Esophagus muscularis mucosa (tissue), 4 donors: ENCODE data around the gene DAG1. TPM values are rescaled to one million over a fixed set of nuclear protein-coding genes. Genes with fewer than 3 reads are reported as not detected.
A peak's percentile ranks its signal among the peaks of the same experiment; 100 is the strongest.

Experiments
- DNase-seq: peaks from one replicate; pipeline ENCODE4 v3.0.0-alpha.2; 2017; ENCODE audit errors: extremely low spot score
- H3K27ac ChIP-seq, 4 donors: fragments of 200-600 bp; sonication (generic); replicated peaks in 1 of 4; 1 replicate in 3 of 4; 2 replicates in 1 of 4; pipeline ENCODE4 v1.5.1; 2016 to 2019; ENCODE audit warnings: mild to moderate bottlenecking in 1 of 4
- H3K27me3 ChIP-seq, 4 donors: fragments of 200-600 bp; sonication (generic); one replicate each; pipeline versions ENCODE4 v1.5.1 to v1.6.0; 2016 to 2019
- H3K36me3 ChIP-seq, 4 donors: fragments of 200-600 bp; sonication (generic); one replicate each; pipeline ENCODE4 v1.5.1; 2016 to 2019
- H3K4me1 ChIP-seq, 4 donors: fragments of 200-600 bp; sonication (generic); one replicate each; pipeline ENCODE4 v1.5.1; 2016 to 2019
- H3K4me3 ChIP-seq, 4 donors: fragments of 200-600 bp; sonication (generic); 1 replicate in 2 of 4; 2 replicates in 2 of 4; pipeline ENCODE4 v1.5.1; 2016 to 2019; ENCODE audit warnings: mild to moderate bottlenecking in 4 of 4, moderate library complexity in 1 of 4
- H3K9me3 ChIP-seq, 4 donors: fragments of 200-600 bp; sonication (generic); 1 replicate in 3 of 4; 2 replicates in 1 of 4; pipeline ENCODE4 v1.5.1; 2016 to 2019
- CTCF ChIP-seq, 3 experiments: fragments of 200-600 bp in 2 of 3; fragments of 450-650 bp in 1 of 3; sonication (generic) in 2 of 3; IDR thresholded peaks; one replicate each; pipeline ENCODE4 v1.5.1; 2017 to 2019; ENCODE audit warnings: antibody characterized with exemption in 3 of 3, mild to moderate bottlenecking in 2 of 3, moderate library complexity in 1 of 3
- EP300 ChIP-seq: sonication (generic); formaldehyde crosslinking; IDR thresholded peaks from one replicate; pipeline ENCODE4 v1.6.1; 2017; ENCODE audit warnings: antibody characterized with exemption
- POLR2A ChIP-seq: fragments of 450-650 bp; IDR thresholded peaks from one replicate; pipeline ENCODE4 v1.6.1; 2017; ENCODE audit warnings: antibody characterized with exemption, moderate library complexity, mild to moderate bottlenecking, low read depth
- POLR2AphosphoS5 ChIP-seq, 2 donors: sonication (generic); formaldehyde crosslinking; IDR thresholded peaks; one replicate each; pipeline ENCODE4 v1.6.1; 2017; ENCODE audit warnings: antibody characterized with exemption in 2 of 2
- WGBS: methylation state at CpG from one replicate; pipeline ENCODE4 v1.1.5; 2018; 5-methylcytosine and 5-hydroxymethylcytosine counted together
- intact Hi-C: fragments of 100-400 bp; cut with DNase I; formaldehyde crosslinking; loops from one replicate; pipeline ENCODE4 v1.15.1; 2023
- total RNA-seq, 4 donors: library from RNA; depleted of rRNA; stranded (reverse); fragments of >200 nt; gene quantifications; one replicate each; pipeline versions ENCODE4 v1.1.0 to v1.2.1, GENCODE V29; 2016

DAG1 gene
- total RNA-seq, 4 donors from 2014 or later: 89.3 to 190 (median 135) TPM

DNA sequence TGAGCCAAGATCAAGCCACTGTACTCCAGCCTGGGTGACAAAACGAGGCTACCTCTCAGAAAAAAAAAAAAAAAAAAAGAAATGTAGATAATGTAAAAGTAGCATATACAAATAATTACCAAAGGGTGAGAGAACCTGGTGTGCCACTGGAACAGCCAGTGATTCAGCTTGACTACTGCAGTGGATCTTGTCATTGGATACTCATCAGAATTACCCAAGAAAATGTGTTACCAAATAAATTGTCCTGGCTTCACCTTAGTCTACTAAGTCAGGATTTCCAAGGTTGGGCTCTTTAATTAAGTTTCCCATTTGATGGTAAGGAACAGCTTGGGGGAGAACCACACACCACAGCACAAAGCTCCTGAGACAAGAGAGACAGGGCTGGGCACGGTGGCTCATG lies 42.5 kb upstream of the DAG1 start:
- H3K27me3 ChIP-seq: no peaks in the 10 kb centered on the region
- peaks cover 0 to 31% (median 16%) of the 10 kb centered on the region in 4 donors for H3K36me3 ChIP-seq
- WGBS: 96% methylated on average over 2 of the region's 2 CpGs
- no peak overlapping the region for H3K4me3 ChIP-seq
- no peak for DNase-seq
- peaks cover 14 to 29% (median 23%) of the 10 kb centered on the region in 4 donors for H3K4me1 ChIP-seq
- no peak overlapping the region for H3K27ac ChIP-seq
- intact Hi-C loops: no loop called here
- H3K9me3 ChIP-seq: no peaks in the 10 kb centered on the region
- TF ChIP-seq POLR2AphosphoS5 (IDR thresholded peaks at IDR 0.05) (no peak), EP300 (no peak), CTCF (IDR thresholded peaks at IDR 0.05) (no peak)

- peaks cover 0 to 26% (median 16%) of the 10 kb centered on the region in 4 donors for H3K36me3 ChIP-seq
- peaks cover 11 to 19% (median 16%) of the 10 kb centered on the region in 4 donors for H3K4me1 ChIP-seq
- intact Hi-C loops: no loop called here
- no peaks in the 10 kb centered on the region for H3K27me3 ChIP-seq
- no peak for TF ChIP-seq EP300
- no peak for TF ChIP-seq CTCF (IDR thresholded peaks at IDR 0.05)
- TF ChIP-seq POLR2AphosphoS5 (IDR thresholded peaks at IDR 0.05): no peak
- TF ChIP-seq POLR2A: no peak
- H3K4me3 ChIP-seq: peak overlapping the region; percentile 62 to 82 (median 72)
- 8% methylated on average over 9 of the region's 9 CpGs for WGBS
- DNase-seq: no peak
- no peaks in the 10 kb centered on the region for H3K9me3 ChIP-seq
- peak overlapping the region; percentile 86 to 94 (median 88) for H3K27ac ChIP-seq
These were observed 41.4 kb upstream of the DAG1 start for GRCh38 chr3:49428752-49429080.

DNA sequence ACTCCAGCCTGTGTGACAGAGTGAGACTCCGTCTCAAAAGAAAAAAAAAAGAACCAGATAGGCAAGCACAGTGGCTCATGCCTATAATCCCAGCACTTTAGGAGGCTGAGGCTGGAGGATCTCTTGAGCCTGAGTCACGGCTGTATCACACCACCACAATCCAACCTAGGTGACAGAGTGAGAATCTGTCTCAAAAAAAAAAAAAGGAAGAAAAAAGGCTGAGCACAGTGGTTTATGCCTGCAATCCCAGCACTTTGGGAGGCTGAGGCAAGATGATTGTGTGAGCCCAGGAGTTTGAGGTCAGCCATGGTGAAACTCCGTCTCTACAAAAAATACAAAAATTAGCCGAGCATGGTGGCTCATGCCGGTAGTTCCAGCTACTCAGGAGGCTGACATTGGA lies 35.3 kb upstream of the DAG1 start:
- intact Hi-C loops: no loop called here

DNA sequence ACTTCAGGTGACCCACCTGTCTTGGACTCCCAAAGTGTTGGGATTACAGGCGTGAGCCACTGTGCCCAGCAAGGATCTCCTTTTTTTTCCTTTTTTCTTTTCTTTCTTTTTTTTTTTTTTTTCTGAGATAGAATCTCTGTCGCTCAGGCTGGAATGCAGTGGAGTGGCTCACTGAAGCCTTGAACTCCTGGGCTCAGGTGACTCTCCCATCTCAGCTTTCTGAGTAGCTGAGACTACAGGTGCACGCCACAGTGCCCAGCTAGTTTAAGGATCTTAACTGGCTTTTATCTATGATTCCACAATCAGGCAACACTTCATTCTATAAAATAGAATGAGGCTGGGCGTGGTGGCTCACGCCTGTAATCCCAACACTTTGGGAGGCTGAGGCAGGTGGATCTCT lies 24.7 kb upstream of the DAG1 start:
- H3K27ac ChIP-seq: no peak overlapping the region
- no peak for TF ChIP-seq CTCF (IDR thresholded peaks at IDR 0.05)
- TF ChIP-seq POLR2AphosphoS5 (IDR thresholded peaks at IDR 0.05): no peak
- TF ChIP-seq EP300: no peak
- no peak for TF ChIP-seq POLR2A
- H3K9me3 ChIP-seq: no peaks in the 10 kb centered on the region
- WGBS: 95% methylated on average over 5 of the region's 5 CpGs
- H3K27me3 ChIP-seq: no peaks in the 10 kb centered on the region
- DNase-seq: no peak
- no peak overlapping the region for H3K4me3 ChIP-seq
- intact Hi-C loops: loop anchor here (5.0 kb wide), 2 partner anchors 148 to 273 kb away; partner anchors contain the start of gene KLHDC8B
- H3K36me3 ChIP-seq: no peaks in the 10 kb centered on the region
- peaks cover 8 to 19% (median 14%) of the 10 kb centered on the region in 4 donors for H3K4me1 ChIP-seq

More for the DNA sequence above, 35.3 kb upstream of the DAG1 start:
- Histone ChIP-seq H3K9me3 (no peaks in the 10 kb centered on the region), H3K36me3 (no peaks in the 10 kb centered on the region), H3K4me1 (peaks cover 3 to 5% (median 5%) of the 10 kb centered on the region in 4 donors), H3K27ac (no peak overlapping the region), H3K27me3 (no peaks in the 10 kb centered on the region), H3K4me3 (no peak overlapping the region)
- 85% methylated on average over 5 of the region's 5 CpGs for WGBS
- DNase-seq: no peak
- TF ChIP-seq POLR2A: no peak
- TF ChIP-seq POLR2AphosphoS5 (IDR thresholded peaks at IDR 0.05): no peak
- TF ChIP-seq EP300: no peak
- TF ChIP-seq CTCF (IDR thresholded peaks at IDR 0.05): no peak

DNA sequence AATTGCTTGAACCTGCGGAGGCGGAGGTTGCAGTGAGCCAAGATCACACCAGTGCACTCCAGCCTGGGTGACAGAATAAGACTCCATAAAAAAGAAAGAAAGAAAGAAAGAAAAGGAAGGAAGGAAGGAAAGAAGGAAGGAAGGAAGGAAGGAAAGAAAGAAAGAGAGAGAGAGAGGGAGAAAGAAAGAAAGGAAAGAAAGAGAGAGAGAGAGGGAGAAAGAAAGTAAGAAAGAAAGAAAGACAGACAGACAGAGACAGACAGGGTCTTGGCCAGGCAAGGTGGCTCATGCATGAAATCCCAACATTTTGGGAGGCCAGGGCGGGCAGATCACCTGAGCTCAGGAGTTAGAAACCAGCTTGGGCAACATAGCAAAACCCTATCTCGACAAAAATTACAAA lies 16.4 kb upstream of the DAG1 start:
- H3K27me3 ChIP-seq: no peaks in the 10 kb centered on the region
- no peaks in the 10 kb centered on the region for H3K9me3 ChIP-seq
- H3K4me3 ChIP-seq: no peak overlapping the region
- WGBS: 95% methylated on average over 4 of the region's 4 CpGs
- intact Hi-C loops: no loop called here
- no peak for DNase-seq
- H3K27ac ChIP-seq: no peak overlapping the region
- peaks cover 12 to 19% (median 13%) of the 10 kb centered on the region in 4 donors for H3K4me1 ChIP-seq
- TF ChIP-seq CTCF (IDR thresholded peaks at IDR 0.05) (no peak), EP300 (no peak), POLR2AphosphoS5 (IDR thresholded peaks at IDR 0.05) (no peak), POLR2A (no peak)
- no peaks in the 10 kb centered on the region for H3K36me3 ChIP-seq
